Stimulated activated CD4-positive, alpha-beta T cell treated with anti-CD3 and anti-CD28 coated beads, Interleukin-1b, Interleukin-23, amount 100 ng/mL, for 24 hours (primary cell): ENCODE data around the gene OS9.

Experiments
- DNase-seq, 4 experiments: peaks; one replicate each; pipeline ENCODE4 v3.0.0-alpha.2; 2020; ENCODE audit warnings: low read depth in 4 of 4, low spot score in 1 of 4

The OS9 gene

GRCh38 chr12:57765698-57766463, 71.9 kb downstream of the OS9 start:
- DNase-seq = no peak

GRCh38 chr12:57766464-57767304, 72.8 kb downstream of the OS9 start, which contains the start of gene CYP27B1:
Gene CYP27B1, minus strand, starts transcription at chr12:57767078. Its CDS starts 37 bp downstream, at chr12:57767041.
- no peak for DNase-seq

- DNase-seq = no peak
Observed at GRCh38 chr12:57767305-57767698, 73.4 kb downstream of the OS9 start.

GRCh38 chr12:57767876-57768275, 73.9 kb downstream of the OS9 start:
- no peak for DNase-seq

GRCh38 chr12:57769594-57769993, 75.7 kb downstream of the OS9 start:
- DNase-seq = no peak

GRCh38 chr12:57770734-57771133, 76.8 kb downstream of the OS9 start:
- DNase-seq = no peak
